Peyer's patch (tissue), 4 donors: ENCODE data around the gene ZRANB2. TPM values are rescaled to one million over a fixed set of nuclear protein-coding genes. Genes with fewer than 3 reads are reported as not detected.

ENCODE experiments used
- DNase-seq, 3 donors: peaks; one replicate each; pipeline ENCODE4 v3.0.0-alpha.2; 2017 to 2019
- H3K27ac ChIP-seq, 4 donors: fragments of 200-600 bp; sonication (generic); one replicate each; pipeline ENCODE4 v1.5.1; 2016 to 2019
- H3K27me3 ChIP-seq, 2 donors: fragments of 200-600 bp; sonication (generic); one replicate each; pipeline ENCODE4 v1.5.1; 2019
- H3K36me3 ChIP-seq, 3 donors: fragments of 200-600 bp; sonication (generic); one replicate each; pipeline ENCODE4 v1.5.1; 2016 to 2019
- H3K4me1 ChIP-seq, 4 donors: fragments of 200-600 bp; sonication (generic); one replicate each; pipeline ENCODE4 v1.5.1; 2016 to 2019
- H3K4me3 ChIP-seq, 4 donors: fragments of 200-600 bp; sonication (generic); 1 replicate in 3 of 4; 2 replicates in 1 of 4; pipeline ENCODE4 v1.5.1; 2016 to 2019; ENCODE audit warnings: mild to moderate bottlenecking in 1 of 4
- H3K9me3 ChIP-seq, 4 donors: fragments of 200-600 bp; sonication (generic); one replicate each; pipeline ENCODE4 v1.5.1; 2016 to 2019; ENCODE audit warnings: mild to moderate bottlenecking in 1 of 4
- POLR2A ChIP-seq, 2 donors: fragments of 450-650 bp; IDR thresholded peaks; one replicate each; pipeline ENCODE4 v1.5.1; 2017; ENCODE audit warnings: antibody characterized with exemption in 2 of 2, mild to moderate bottlenecking in 2 of 2, moderate library complexity in 2 of 2
- total RNA-seq, 4 donors: library from RNA; depleted of rRNA; stranded (reverse); fragments of >200 nt; gene quantifications; one replicate each; pipeline ENCODE4 v1.1.0, GENCODE V29; 2016
- TF ChIP-seq, protein P1 (sequence below), 6 experiments: fragments of 450-650 bp in 4 of 6; fragments of 200-600 bp in 2 of 6; sonication (generic) in 1 of 6; IDR thresholded peaks; one replicate each; pipeline ENCODE4 v1.5.1; 2017 to 2019; ENCODE audit warnings: antibody characterized with exemption in 6 of 6, mild to moderate bottlenecking in 3 of 6, moderate library complexity in 1 of 6

Gene ZRANB2, protein sequence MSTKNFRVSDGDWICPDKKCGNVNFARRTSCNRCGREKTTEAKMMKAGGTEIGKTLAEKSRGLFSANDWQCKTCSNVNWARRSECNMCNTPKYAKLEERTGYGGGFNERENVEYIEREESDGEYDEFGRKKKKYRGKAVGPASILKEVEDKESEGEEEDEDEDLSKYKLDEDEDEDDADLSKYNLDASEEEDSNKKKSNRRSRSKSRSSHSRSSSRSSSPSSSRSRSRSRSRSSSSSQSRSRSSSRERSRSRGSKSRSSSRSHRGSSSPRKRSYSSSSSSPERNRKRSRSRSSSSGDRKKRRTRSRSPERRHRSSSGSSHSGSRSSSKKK
- total RNA-seq, result 100 to 1,000 TPM in 1 of 4 donors, 10 to 100 TPM in 3; 69.7 to 158 (median 91.2) TPM

DNA sequence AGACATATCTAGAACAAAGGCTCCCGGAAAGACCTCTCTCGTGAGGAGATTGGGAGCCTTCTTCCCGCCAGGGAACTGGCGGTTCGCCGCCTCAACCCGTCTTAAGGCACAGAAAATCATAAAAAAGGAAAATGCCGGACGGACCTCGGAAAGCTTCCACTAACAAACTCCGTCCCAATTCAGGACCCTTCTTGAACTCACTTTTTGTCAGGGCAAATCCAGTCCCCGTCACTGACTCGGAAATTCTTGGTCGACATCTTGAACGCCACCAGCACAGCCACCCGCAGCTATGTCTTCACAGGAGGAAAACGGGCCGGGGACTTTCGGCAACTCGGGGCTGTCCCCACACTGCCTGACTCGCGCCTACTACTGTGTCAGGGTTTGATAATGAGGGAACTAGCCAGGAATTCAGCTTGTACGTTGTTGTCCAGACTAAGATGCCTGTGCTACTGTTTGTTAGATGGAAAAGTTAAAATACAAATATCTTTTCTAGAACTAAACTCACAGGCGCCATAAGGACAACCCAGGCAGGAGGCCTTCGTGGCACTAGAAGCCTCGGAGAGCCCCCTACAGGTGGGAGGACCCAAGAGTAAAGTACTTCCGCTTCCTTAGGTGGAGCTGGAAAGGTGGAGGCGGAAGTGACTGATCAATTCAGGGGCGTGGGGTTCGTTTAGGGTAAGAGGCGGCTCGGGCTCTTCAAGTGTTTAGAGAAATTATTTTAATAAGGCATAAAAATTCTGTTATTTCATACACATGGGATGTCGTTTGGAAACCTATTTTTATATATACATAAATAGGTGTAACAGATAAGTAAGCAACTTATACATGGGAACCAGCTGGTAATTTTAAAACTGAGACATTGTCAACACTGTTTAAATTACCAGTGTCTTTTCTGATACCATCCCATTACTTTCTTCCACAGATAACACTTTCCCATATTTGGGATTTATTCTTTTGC lies at the start of gene ZRANB2:
TSS of gene ZRANB2 (minus strand) at position 297 of the 958 bp plus-strand sequence. CDS start at position 257, 40 bp downstream.
- Histone ChIP-seq H3K4me1 (peaks cover 0 to 14% (median 5%) of the 10 kb centered on the region in 4 donors), H3K27me3 (no peaks in the 10 kb centered on the region), H3K27ac (peak within 1 kb of the TSS; percentile 82 to 85 (median 84)), H3K4me3 (peak within 1 kb of the TSS; percentile 69 to 80 (median 77)), H3K36me3 (peaks cover 0 to 22% (median 0%) of the 10 kb centered on the region in 3 donors), H3K9me3 (no peaks in the 10 kb centered on the region)
- peak; percentile 84 to 96 (median 87) for DNase-seq
- TF ChIP-seq POLR2A (IDR thresholded peaks at IDR 0.05), result peak; percentile 56 to 86
- TF ChIP-seq, protein P1, sequence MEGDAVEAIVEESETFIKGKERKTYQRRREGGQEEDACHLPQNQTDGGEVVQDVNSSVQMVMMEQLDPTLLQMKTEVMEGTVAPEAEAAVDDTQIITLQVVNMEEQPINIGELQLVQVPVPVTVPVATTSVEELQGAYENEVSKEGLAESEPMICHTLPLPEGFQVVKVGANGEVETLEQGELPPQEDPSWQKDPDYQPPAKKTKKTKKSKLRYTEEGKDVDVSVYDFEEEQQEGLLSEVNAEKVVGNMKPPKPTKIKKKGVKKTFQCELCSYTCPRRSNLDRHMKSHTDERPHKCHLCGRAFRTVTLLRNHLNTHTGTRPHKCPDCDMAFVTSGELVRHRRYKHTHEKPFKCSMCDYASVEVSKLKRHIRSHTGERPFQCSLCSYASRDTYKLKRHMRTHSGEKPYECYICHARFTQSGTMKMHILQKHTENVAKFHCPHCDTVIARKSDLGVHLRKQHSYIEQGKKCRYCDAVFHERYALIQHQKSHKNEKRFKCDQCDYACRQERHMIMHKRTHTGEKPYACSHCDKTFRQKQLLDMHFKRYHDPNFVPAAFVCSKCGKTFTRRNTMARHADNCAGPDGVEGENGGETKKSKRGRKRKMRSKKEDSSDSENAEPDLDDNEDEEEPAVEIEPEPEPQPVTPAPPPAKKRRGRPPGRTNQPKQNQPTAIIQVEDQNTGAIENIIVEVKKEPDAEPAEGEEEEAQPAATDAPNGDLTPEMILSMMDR (IDR thresholded peaks at IDR 0.05), result peak in 5 of 6 experiments; percentile 27 to 76 (median 67)

DNA sequence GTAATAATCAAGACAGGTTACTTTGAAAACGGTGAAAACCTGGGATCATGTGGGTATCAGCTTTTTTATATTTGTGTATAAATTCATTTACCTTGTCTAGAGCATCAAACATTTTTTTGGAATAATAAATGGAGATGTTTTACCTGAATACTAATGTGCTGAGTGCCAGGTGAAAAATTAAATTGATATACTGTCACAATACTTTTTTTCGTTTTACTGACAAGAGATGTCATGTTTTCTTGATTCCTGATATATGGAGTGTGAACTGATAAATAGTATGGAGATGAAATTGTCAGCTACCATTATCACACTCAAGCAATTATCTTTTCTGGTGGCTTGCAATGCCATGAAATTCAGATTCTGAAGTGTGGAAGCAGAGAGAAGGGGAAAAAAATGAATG lies 47.2 kb upstream of the ZRANB2 start:
- Histone ChIP-seq H3K4me1 (no peaks in the 10 kb centered on the region), H3K27me3 (no peaks in the 10 kb centered on the region), H3K36me3 (no peaks in the 10 kb centered on the region), H3K27ac (no peak overlapping the region), H3K4me3 (no peak overlapping the region), H3K9me3 (peaks cover 0 to 9% (median 0%) of the 10 kb centered on the region in 4 donors)
- no peak for DNase-seq
- no peak for TF ChIP-seq POLR2A (IDR thresholded peaks at IDR 0.05)
- TF ChIP-seq, protein P1 (IDR thresholded peaks at IDR 0.05), result no peak

DNA sequence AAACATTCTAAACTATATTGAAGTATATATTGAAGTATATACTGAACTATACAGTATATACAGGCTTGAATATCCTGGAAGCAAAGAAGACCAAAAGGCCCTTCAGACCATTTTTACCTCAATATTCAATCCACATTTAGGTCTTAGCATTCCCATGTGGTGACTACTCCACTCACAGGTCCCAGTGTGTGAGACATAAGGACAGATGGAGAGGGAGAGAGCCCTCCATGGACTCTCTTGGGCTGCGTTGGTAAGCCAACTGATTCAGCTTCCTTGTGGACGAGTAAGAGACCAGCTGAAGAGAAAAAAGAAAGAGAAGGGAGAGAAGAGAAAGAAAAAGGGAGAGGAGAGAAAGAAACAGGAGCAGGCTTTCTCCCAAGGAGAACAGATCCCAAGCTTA lies 37.3 kb upstream of the ZRANB2 start:
- Histone ChIP-seq H3K4me3 (no peak overlapping the region), H3K27ac (no peak overlapping the region), H3K9me3 (no peaks in the 10 kb centered on the region), H3K27me3 (no peaks in the 10 kb centered on the region), H3K36me3 (no peaks in the 10 kb centered on the region), H3K4me1 (no peaks in the 10 kb centered on the region)
- DNase-seq, result no peak
- TF ChIP-seq, protein P1 (IDR thresholded peaks at IDR 0.05), result no peak
- TF ChIP-seq POLR2A (IDR thresholded peaks at IDR 0.05), result no peak

DNA sequence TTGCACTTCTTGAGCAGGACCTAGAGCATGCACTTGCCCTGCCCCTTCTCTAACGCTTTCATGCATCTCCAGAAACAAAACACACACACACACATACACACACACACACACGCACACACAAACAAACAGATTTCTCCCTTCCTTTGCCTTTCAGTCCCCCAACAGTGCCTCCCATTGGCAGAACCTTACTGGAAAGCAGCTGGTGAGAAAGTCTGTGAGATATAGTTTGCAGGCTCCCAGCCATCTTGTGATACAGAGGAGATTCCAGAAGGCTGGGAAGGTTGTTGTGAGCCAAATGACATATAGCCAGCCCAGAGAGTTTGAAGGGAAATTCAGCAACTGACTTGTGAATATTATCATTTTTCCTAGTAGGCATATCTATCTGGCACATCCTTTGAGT lies 35.9 kb upstream of the ZRANB2 start:
- no peaks in the 10 kb centered on the region for H3K4me1 ChIP-seq
- H3K27me3 ChIP-seq, result no peaks in the 10 kb centered on the region
- H3K36me3 ChIP-seq, result no peaks in the 10 kb centered on the region
- H3K4me3 ChIP-seq, result no peak overlapping the region
- no peaks in the 10 kb centered on the region for H3K9me3 ChIP-seq
- TF ChIP-seq, protein P1 (IDR thresholded peaks at IDR 0.05), result no peak
- no peak for TF ChIP-seq POLR2A (IDR thresholded peaks at IDR 0.05)
- no peak for DNase-seq
- no peak overlapping the region for H3K27ac ChIP-seq

DNA sequence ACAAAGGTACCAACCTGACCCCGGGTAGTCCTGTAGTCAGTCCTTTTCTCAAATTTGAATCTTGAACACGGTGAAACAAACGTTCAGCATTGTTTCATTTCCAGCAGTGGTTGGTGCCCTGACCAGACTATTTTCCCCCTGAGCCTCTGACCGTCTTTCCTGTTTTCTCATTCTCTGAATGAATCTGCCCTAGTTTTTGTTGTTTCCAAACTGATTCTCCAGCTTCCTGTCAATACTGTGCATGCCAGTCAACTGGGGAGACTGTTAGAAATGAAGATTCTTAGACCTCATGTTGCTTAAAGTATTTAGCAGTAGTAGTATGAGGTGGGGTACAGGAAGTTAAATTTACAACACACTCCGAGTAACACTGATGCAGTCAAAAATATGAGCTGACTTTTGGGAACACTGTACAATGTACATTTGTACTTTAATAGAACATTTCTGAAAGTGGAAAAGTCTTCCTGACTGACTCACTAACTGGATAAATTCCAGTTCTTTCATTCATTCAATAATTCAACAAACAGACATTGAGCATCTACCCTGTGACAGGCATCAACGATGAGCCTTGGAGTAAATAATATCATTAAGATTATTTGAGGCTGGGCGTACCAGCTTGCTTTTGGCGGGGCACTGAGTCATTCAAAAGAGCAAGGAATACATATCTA lies 26.0 kb upstream of the ZRANB2 start:
- DNase-seq, result no peak
- Histone ChIP-seq H3K9me3 (no peaks in the 10 kb centered on the region), H3K27me3 (no peaks in the 10 kb centered on the region), H3K4me3 (no peak overlapping the region), H3K36me3 (no peaks in the 10 kb centered on the region), H3K27ac (no peak overlapping the region), H3K4me1 (no peaks in the 10 kb centered on the region)
- TF ChIP-seq, protein P1 (IDR thresholded peaks at IDR 0.05), result no peak
- TF ChIP-seq POLR2A (IDR thresholded peaks at IDR 0.05), result no peak
